Fibroblast of villous mesenchyme (primary cell): ENCODE measurements around the gene CASP3. TPM values are rescaled to one million over a fixed set of nuclear protein-coding genes. Genes with fewer than 3 reads are reported as not detected.
"Not testable (repeated sequence)": the region's sequence is repeated elsewhere in the genome, so short reads cannot be mapped to it uniquely, and the experiment has no call there.

Source experiments
- DNase-seq: peaks from one replicate; pipeline ENCODE4 v3.0.0-alpha.2; 2010; ENCODE audit warnings: low read depth
- H3K4me3 ChIP-seq: 2 replicates; pipeline ENCODE4 v1.5.1; 2011; ENCODE audit warnings: low read depth, mild to moderate bottlenecking, low read length
- CTCF ChIP-seq: IDR thresholded peaks from 2 replicates; pipeline ENCODE4 v1.5.1; 2012; ENCODE audit warnings: low read depth, mild to moderate bottlenecking, low read length; ENCODE audit not compliant: insufficient read depth
- total RNA-seq: library from RNA; depleted of rRNA; stranded (reverse); fragments of >200 nt; gene quantifications from 2 replicates; pipeline ENCODE4 v1.2.3, GENCODE V29; 2012

The CASP3 gene
- total RNA-seq, 1 donor = 110 TPM

- no peak overlapping the region for H3K4me3 ChIP-seq
- DNase-seq = no peak
- TF ChIP-seq CTCF = no peak
Observed at GRCh38 chr4:184655889-184656869, 6.9 kb upstream of the CASP3 start.

GRCh38 chr4:184653650-184654049, 4.4 kb upstream of the CASP3 start:
- no peak overlapping the region for H3K4me3 ChIP-seq
- peak; percentile 24 for DNase-seq
- TF ChIP-seq CTCF = no peak

GRCh38 chr4:184652681-184653080, 3.4 kb upstream of the CASP3 start:
- not testable (repeated sequence) for H3K4me3 ChIP-seq, DNase-seq

GRCh38 chr4:184651899-184652298, 2.7 kb upstream of the CASP3 start:
- no peak for TF ChIP-seq CTCF
- no peak overlapping the region for H3K4me3 ChIP-seq
- no peak for DNase-seq

GRCh38 chr4:184649971-184650855, 966 bp upstream of the CASP3 start:
- DNase-seq = peak; percentile 48
- peak overlapping the region; percentile 88 for H3K4me3 ChIP-seq
- no peak for TF ChIP-seq CTCF

- DNase-seq = peak; percentile 53
- peak overlapping the region; percentile 89 for H3K4me3 ChIP-seq
- peak; percentile 3 for TF ChIP-seq CTCF
Observed at GRCh38 chr4:184648313-184649025, 778 bp downstream of the CASP3 start.

- no peak for TF ChIP-seq CTCF
- peak overlapping the region; percentile 89 for H3K4me3 ChIP-seq
- no peak for DNase-seq
Observed at GRCh38 chr4:184648054-184648312, 1.3 kb downstream of the CASP3 start.
